ENCODE results near the gene PLCD1. TPM values are rescaled to one million over a fixed set of nuclear protein-coding genes. Genes with fewer than 3 reads are reported as not detected.
"Not testable (repeated sequence)": the region's sequence is repeated elsewhere in the genome, so short reads cannot be mapped to it uniquely, and the experiment has no call there.

Gene PLCD1
- total RNA-seq, 1 experiment from 2014 or later = 9.6 TPM

- DNase-seq (ENCODE audit: low spot score) = no peak
Measured at GRCh38 chr3:38000965-38001455, 28.4 kb downstream of the PLCD1 start.

DNA sequence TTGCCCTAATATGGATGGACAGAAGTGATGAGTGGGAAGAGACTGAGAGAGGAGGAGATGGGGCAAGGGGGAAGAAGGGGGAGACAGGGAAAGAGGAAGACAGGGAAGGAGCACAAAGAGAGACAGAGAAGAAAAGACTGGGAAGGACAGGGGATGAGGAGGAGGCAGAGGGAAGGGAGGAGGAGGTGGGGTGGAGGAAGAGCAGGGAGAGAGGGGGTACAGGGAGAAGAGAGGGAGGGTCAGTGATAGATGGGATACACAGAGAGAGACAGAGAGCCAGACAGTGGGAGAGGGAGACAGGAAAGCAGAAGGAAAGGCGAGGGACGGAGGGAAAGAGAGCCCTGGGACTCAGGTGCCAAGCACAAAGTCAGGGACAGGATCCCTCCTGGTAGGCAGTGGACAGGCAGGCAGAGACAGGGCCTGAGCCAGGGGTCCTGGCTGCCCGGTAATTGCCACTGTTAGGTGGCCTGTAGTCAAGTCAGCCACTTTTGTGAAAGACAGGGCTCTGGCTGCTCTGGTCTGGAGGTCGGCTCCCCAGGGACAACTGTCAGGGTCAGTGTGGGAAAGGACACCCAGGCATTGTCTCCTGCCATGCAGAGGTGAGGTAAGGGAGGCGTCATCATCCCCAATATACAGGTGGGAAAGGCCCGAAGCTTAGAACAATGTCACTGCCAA lies 29.1 kb downstream of the PLCD1 start:
- no peak for DNase-seq (ENCODE audit: low spot score)

DNA sequence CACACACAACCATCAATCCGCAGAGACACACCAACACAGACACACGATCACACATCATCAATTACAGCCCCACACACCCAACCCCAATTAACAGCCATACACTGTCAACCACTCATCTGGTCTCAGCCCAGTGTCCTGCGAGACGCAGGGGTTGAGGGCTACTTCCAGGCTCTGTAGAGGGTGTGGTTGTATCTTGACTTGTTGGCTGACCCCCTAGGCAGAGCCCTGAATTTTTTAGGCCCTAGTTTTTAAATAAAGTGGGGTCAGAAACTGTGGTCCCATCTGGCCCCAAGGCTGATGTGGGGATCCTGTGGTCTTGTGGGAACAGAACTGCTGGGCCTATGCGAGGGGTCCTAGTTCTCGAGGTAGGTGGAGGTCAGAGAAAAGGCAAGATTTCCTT lies 29.6 kb downstream of the PLCD1 start:
- no peak for DNase-seq (ENCODE audit: low spot score)

- DNase-seq (ENCODE audit: low spot score) = no peak
Measured at GRCh38 chr3:37997791-37998370, 31.6 kb downstream of the PLCD1 start.

DNA sequence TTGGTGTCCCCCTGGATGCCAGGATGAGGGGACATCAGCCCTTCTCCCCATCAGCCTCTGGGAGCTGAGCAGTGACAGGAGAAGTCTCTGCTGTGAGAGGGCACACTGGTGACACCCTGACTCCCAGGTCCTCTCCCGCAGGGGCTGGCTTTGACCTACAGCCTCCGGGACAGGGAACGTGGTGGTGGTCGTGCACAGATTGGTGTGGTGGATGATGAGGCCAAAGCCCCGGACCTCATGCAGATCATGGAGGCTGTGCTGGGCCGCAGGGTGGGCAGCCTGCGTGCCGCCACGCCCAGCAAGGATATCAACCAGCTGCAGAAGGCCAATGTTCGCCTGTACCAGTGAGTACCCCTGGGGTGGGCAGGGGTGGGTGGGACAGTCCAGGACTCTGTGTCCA lies 32.1 kb downstream of the PLCD1 start:
- DNase-seq (ENCODE audit: low spot score) = no peak

DNA sequence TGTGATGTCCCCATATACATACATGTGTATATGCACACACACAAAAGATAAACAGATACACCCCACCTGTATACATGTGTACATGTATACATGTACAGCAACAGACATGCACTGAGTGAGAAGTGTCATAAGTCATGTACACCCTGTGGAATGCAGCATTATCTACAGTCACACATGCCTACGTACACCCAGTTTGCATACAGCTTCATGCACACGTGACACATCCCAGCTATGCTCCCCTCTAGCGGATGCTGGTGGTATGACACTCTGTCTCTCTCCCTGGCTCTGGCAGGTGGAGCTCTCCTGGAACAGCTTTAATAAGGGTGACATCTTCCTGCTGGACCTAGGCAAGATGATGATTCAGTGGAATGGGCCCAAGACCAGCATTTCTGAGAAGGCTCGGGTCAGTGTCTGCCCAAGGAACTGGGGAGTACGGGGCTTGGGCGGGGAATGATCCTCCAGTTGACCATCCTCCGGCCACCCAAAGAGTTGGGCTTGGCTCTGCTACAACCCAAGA lies 32.6 kb downstream of the PLCD1 start:
- peak; percentile 84 for DNase-seq (ENCODE audit: low spot score)

- no peak for DNase-seq (ENCODE audit: low spot score)
Measured at GRCh38 chr3:37995652-37996641, 33.5 kb downstream of the PLCD1 start.

- no peak for DNase-seq (ENCODE audit: low spot score)
Measured at GRCh38 chr3:37994639-37994972, 34.8 kb downstream of the PLCD1 start.

GRCh38 chr3:37993820-37994638 lies 35.4 kb downstream of the PLCD1 start:
- no peak for DNase-seq (ENCODE audit: low spot score)

- no peak for DNase-seq (ENCODE audit: low spot score)
Measured at GRCh38 chr3:37993460-37993819, 36.0 kb downstream of the PLCD1 start.

GRCh38 chr3:37993067-37993455 lies 36.4 kb downstream of the PLCD1 start:
- DNase-seq (ENCODE audit: low spot score) = no peak

GRCh38 chr3:37992271-37993066 lies 37.0 kb downstream of the PLCD1 start:
- no peak for DNase-seq (ENCODE audit: low spot score)

- no peak for DNase-seq (ENCODE audit: low spot score)
Measured at GRCh38 chr3:37991823-37992222, 37.6 kb downstream of the PLCD1 start.

DNA sequence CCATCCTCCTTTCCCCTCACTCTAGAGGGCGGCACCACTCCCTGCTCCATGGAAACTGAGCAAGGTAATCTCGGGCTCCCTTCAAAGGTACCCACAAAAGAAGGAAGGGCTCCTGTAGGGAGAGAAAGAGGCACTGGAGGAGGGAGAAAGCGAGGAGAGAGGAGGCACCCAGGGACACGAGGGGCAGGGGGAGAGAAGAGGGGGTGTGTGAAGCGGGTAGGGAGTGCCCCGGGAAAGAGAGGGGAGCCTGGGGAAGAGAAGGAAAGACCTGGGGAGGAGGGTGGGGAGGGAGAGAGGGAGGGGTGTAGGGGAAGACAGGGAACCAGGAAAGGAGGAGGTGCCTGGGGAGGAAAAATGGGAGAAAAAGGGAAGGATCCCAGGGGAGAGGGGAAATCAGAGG lies 38.3 kb downstream of the PLCD1 start:
- no peak for DNase-seq (ENCODE audit: low spot score)

DNA sequence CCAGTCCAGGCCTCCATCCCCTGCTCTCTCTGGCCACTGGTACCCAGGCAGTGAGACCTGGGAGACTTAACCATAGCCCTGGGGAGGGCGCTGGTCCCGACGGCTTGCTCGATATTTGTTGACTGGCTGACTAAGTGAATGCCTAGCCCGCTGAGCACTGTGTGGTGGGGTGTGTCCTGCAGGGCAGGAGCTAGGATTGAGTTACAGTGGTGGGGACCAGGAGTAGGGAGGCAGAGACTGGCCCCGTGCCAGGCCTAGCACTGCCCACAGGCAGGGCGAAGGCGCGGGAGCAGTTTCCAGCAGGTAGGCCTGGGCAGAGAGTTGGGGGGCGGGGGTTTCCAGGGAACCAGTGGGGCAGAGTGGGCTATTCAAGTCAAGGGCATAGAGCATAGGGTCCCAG lies 38.9 kb downstream of the PLCD1 start, which contains the start of gene VILL:
Gene VILL, plus strand, starts transcription at position 260 of the 400 bp plus-strand sequence. CDS start 2,887 bp downstream, outside the sequence.
- peak; percentile 66 for DNase-seq (ENCODE audit: low spot score)

DNA sequence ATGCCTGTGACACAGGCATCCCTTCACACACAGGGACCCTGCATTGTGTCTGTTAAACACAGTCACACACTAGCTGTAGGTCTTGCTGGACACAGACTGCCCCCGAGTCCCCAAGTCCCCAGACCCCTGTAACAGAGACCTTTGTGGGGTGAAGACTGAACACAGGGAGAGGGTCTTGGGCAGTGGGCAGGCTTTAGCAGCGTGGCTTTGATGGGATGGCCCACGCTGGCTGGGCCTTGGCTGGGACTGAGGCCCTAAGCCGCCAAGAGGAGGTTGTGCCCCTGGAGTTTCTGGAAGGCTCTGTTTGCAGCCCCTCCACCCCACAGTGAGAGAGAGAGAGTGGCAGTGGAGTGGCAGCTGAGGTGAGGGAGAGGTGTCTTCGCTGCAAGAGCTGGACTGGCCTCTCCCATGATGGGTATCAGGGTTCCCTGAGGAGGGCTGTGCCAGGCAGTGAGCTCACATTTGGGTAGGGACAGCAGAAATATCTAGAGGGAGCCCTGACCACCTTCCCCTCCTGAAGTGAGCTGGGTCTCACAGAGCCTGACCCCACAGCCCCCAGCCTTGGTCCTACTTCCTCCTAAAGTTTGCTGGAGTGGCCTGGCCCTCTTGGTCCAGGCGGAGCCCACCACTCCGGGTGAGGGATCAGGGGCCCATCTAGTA lies 39.5 kb downstream of the PLCD1 start:
- no peak for DNase-seq (ENCODE audit: low spot score)

GRCh38 chr3:37988931-37989525 lies 40.4 kb downstream of the PLCD1 start:
- DNase-seq (ENCODE audit: low spot score) = no peak

DNA sequence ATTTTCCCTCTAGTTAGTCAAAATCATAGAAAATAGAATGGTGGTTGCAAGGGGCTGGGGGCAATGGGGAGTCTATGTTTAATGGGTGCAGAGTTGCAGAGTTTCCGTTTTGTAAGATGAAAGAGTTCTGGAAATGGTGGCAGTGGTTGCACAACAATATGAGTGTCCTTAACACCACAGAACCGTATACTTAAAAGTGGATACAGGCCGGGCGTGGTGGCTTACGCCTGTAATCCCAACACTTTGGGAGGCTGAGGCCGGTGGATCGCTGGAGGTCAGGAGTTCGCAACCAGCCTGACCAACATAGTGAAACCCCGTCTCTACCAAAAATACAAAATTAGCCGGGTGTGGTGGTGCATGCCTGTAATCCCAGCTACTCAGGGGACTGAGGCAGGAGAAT lies 41.1 kb downstream of the PLCD1 start:
- DNase-seq (ENCODE audit: low spot score) = not testable (repeated sequence)

GRCh38 chr3:37987751-37988179 lies 41.7 kb downstream of the PLCD1 start:
- no peak for DNase-seq (ENCODE audit: low spot score)

Data from HT-29 (cell line).